Stomach smooth muscle (tissue), 2 donors: ENCODE measurements around the gene KCNAB2.

Source experiments
- H3K27ac ChIP-seq: one replicate; pipeline ENCODE4 v1.7.0; 2013; ENCODE audit warnings: mild to moderate bottlenecking, low read length, inconsistent platforms
- H3K27me3 ChIP-seq, 2 donors: one replicate each; pipeline ENCODE4 v1.7.0; 2013; ENCODE audit warnings: low read length in 2 of 2; ENCODE audit not compliant: insufficient read depth in 2 of 2, control insufficient read depth in 1 of 2
- H3K36me3 ChIP-seq, 2 donors: one replicate each; pipeline ENCODE4 v1.7.0; 2013; ENCODE audit warnings: low read length in 2 of 2; ENCODE audit not compliant: control insufficient read depth in 2 of 2, insufficient read depth in 2 of 2
- H3K4me1 ChIP-seq: one replicate; pipeline ENCODE4 v1.7.0; 2013; ENCODE audit warnings: low read length; ENCODE audit not compliant: control insufficient read depth, insufficient read depth
- H3K4me3 ChIP-seq, 2 donors: one replicate each; pipeline ENCODE4 v1.7.0; 2013; ENCODE audit warnings: low read length in 2 of 2
- H3K9ac ChIP-seq, 2 donors: one replicate each; pipeline ENCODE4 v1.7.0; 2013; ENCODE audit warnings: low read length in 2 of 2, mild to moderate bottlenecking in 1 of 2
- H3K9me3 ChIP-seq, 2 donors: one replicate each; pipeline ENCODE4 v1.7.0; 2013; ENCODE audit warnings: low read length in 2 of 2; ENCODE audit not compliant: control insufficient read depth in 2 of 2
- donor health status: healthy.
- donor health status: Pancreatic carcinoma.

KCNAB2 gene

DNA sequence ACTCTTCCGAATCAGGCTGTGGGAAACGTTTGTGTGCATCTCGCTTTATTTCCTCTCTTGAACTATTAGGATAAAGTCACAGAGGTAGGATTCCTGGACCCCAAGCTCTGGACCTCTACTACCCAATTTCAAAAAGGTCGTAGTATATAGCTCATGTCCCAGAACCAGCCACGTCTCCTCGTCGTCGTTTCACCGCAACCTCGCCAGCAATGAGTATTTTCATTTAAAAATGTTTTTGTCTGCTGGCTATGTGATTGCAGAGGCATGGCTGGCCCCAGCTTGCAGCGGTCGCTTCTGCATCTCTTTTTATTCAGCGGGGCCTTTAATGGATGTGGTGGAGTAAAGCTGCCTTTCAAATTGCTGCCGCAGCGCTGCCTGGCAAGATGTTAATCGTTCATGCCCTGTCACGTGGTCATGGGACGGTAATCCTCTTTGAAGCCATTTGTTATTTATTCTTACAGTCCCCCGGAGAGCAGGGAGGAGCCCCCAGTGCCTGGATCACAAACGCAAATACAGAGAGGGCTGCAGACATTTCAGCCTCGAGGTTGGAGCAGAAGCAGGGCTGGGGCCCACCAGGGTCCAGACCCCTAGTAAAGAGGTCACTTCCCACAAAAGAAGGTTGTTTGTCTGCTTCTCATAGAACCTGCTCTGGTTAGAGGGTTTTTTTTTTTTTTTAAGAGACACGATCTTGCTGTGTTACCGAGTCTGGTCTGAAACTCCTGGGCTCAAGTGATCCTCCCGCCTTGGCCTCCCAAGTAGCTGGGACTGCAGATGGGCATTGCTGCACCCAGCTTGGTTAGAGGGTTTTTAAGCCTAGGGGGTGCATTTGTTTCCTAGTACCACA lies 41.9 kb upstream of the KCNAB2 start:
- H3K4me3 ChIP-seq: no peak overlapping the region
- no peaks in the 10 kb centered on the region for H3K36me3 ChIP-seq
- H3K9me3 ChIP-seq: no peaks in the 10 kb centered on the region
- no peaks in the 10 kb centered on the region for H3K27me3 ChIP-seq
- H3K27ac ChIP-seq: no peak overlapping the region
- H3K9ac ChIP-seq: no peak overlapping the region
- H3K4me1 ChIP-seq: no peaks in the 10 kb centered on the region

- Histone ChIP-seq H3K9me3 (no peaks in the 10 kb centered on the region), H3K36me3 (no peaks in the 10 kb centered on the region), H3K27ac (no peak overlapping the region), H3K9ac (no peak overlapping the region), H3K4me3 (no peak overlapping the region), H3K4me1 (no peaks in the 10 kb centered on the region), H3K27me3 (no peaks in the 10 kb centered on the region)
Observed at GRCh38 chr1:6004412-6005123, 41.1 kb upstream of the KCNAB2 start.

DNA sequence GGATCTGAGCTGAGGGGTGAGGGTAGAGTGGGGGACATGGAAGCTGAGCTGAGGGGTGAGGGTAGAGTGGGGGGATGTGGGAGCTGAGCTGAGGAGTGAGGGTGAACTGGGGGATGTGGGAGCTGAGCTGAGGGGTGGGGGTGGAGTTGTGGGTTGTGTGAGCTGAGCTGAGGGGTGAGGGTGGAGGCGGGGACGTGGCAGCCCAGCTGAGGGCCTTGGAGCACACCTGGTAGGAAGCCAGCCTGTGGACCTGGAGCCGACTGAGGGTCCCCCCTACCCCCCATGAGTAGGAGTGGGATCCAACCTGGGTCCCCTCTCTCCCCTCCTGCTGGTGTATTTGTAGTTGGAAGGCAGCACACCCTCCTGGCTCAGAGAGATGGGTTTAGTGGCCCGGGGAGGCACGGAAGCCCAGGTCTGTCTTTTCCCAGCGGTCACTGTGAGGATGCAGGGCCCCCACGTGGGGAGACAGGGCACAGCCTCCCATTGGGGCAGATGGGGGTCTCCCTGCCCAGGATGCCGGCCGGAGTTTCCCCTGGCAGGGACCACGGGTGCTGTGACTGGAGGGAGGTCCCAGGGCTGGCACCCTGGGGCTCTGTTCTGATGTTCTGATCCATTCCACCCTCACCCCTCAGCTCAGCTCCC lies 40.3 kb upstream of the KCNAB2 start:
- H3K9ac ChIP-seq: no peak overlapping the region
- no peaks in the 10 kb centered on the region for H3K9me3 ChIP-seq
- no peak overlapping the region for H3K4me3 ChIP-seq
- no peaks in the 10 kb centered on the region for H3K36me3 ChIP-seq
- H3K4me1 ChIP-seq: no peaks in the 10 kb centered on the region
- no peaks in the 10 kb centered on the region for H3K27me3 ChIP-seq
- H3K27ac ChIP-seq: no peak overlapping the region

GRCh38 chr1:6006882-6007281 lies 38.8 kb upstream of the KCNAB2 start:
- H3K27ac ChIP-seq: no peak overlapping the region
- H3K4me1 ChIP-seq: no peaks in the 10 kb centered on the region

DNA sequence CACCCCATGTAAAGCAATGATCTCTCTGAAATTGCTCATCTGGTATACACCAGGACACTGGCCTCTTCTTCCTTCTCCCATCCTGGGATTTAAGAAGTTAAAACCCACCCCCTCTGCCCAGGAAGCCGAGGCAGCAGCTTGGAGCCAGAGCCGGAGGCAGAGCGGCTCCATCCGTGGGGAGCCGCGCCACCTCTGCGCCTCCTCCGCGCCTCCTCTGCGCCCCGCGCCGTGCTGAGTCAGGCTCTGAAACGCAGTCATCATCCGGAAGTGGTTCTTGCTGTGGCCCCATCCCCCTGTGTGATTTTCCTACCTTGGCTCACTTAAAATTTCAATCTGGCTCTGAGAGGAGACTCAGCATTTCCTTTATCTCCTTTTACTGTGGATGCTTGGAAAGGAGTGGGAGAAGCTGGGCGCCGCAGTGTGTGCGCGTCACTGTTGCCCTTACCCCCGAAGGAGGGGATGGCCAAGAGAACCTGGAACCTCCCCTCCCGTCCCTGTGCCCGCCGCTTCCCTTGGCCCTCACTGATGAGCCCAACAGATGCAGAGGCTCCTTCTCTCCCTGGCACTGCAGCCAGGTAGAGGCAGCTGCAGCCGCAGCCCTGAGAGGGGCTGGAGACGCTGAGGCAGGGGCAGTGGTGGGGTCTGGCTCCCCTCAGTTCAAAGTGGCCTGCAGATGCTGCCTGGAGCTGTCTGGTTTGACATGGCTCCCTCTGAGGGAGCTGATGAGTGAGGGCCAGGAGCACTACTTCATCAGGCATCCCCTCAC lies 38.2 kb upstream of the KCNAB2 start:
- Histone ChIP-seq H3K27me3 (no peaks in the 10 kb centered on the region), H3K27ac (no peak overlapping the region), H3K9me3 (no peaks in the 10 kb centered on the region), H3K9ac (no peak overlapping the region), H3K36me3 (no peaks in the 10 kb centered on the region), H3K4me1 (no peaks in the 10 kb centered on the region), H3K4me3 (no peak overlapping the region)

More at GRCh38 chr1:6006882-6007281, 38.8 kb upstream of the KCNAB2 start:
- Histone ChIP-seq H3K4me3 (no peak overlapping the region), H3K36me3 (no peaks in the 10 kb centered on the region), H3K27me3 (no peaks in the 10 kb centered on the region), H3K9ac (no peak overlapping the region), H3K9me3 (no peaks in the 10 kb centered on the region)

DNA sequence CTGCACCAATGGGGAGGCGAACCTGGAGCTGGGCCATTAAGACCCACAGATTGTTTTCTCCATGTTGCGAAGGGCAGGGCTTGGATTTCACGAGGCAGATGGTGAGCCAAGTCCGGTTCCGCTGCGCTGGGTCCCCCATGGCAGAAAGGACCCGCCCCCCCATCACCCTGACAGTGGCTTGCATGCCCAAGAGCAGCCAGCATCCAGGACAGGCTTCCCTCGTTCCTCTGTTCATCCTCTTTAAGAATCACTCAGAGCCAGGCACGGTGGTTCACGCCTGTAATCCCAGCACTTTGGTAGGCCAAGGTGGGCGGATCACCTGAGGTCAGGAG lies 37.6 kb upstream of the KCNAB2 start:
- H3K27ac ChIP-seq: no peak overlapping the region
- no peaks in the 10 kb centered on the region for H3K27me3 ChIP-seq
- no peaks in the 10 kb centered on the region for H3K9me3 ChIP-seq
- no peak overlapping the region for H3K4me3 ChIP-seq
- no peaks in the 10 kb centered on the region for H3K4me1 ChIP-seq
- no peaks in the 10 kb centered on the region for H3K36me3 ChIP-seq
- no peak overlapping the region for H3K9ac ChIP-seq

- no peak overlapping the region for H3K9ac ChIP-seq
- no peaks in the 10 kb centered on the region for H3K9me3 ChIP-seq
- no peak overlapping the region for H3K4me3 ChIP-seq
- H3K27ac ChIP-seq: no peak overlapping the region
- H3K27me3 ChIP-seq: no peaks in the 10 kb centered on the region
- H3K4me1 ChIP-seq: no peaks in the 10 kb centered on the region
- H3K36me3 ChIP-seq: no peaks in the 10 kb centered on the region
Observed at GRCh38 chr1:6008696-6009095, 37.0 kb upstream of the KCNAB2 start.

GRCh38 chr1:6009120-6010040 lies 36.3 kb upstream of the KCNAB2 start:
- Histone ChIP-seq H3K4me3 (no peak overlapping the region), H3K9me3 (no peaks in the 10 kb centered on the region), H3K27ac (no peak overlapping the region), H3K27me3 (no peaks in the 10 kb centered on the region), H3K4me1 (no peaks in the 10 kb centered on the region), H3K36me3 (no peaks in the 10 kb centered on the region), H3K9ac (no peak overlapping the region)

DNA sequence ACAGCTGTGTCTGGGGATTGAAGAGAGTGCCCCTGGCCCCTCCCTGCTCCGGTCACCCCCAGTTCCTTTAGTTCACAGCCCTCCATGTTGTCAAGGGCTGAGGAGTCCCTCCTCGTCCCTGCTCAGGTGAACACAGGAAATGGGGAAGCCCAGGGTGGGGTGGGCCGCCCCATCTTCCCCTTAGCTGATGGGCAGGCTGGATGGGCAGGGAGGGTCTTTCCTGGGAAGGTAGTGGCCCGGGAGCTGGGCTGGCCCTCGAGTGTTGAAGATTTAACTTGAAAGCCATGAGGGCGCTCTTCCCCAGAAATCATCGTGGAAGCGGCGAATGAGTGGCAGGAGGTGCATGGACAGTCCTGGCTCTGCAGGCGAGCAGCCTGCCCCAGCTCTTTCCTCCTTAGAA lies 35.1 kb upstream of the KCNAB2 start:
- no peak overlapping the region for H3K4me3 ChIP-seq
- H3K9ac ChIP-seq: no peak overlapping the region

More for the DNA sequence above, 35.1 kb upstream of the KCNAB2 start:
- Histone ChIP-seq H3K4me1 (no peaks in the 10 kb centered on the region), H3K27me3 (no peaks in the 10 kb centered on the region), H3K27ac (no peak overlapping the region), H3K9me3 (no peaks in the 10 kb centered on the region), H3K36me3 (no peaks in the 10 kb centered on the region)
